IMR-90 (cell line): Measurements from ENCODE around the gene ZBTB40. TPM values are rescaled to one million over a fixed set of nuclear protein-coding genes. Genes with fewer than 3 reads are reported as not detected.

Experiments
- ATAC-seq: fragments of 200-7000 bp; cut with Tn5 transposase; 2 replicates; pipeline ENCODE4 v1.9.1; 2020; ENCODE audit warnings: low read depth, mild to moderate bottlenecking, moderate library complexity
- BruUV-seq: library from RNA; stranded (reverse); fragments of 400-500 nt; replicated peaks from 2 replicates; lab custom pipeline; 2021; lab: Mats Ljungman, UMichigan
- CTCF ChIA-PET: fragments of 300-600 bp; formaldehyde crosslinking; extraction: SDS; loops from one replicate; lab custom pipeline; 2021; ENCODE audit warnings: antibody characterized with exemption; lab: Yijun Ruan, JAX
- POLR2A ChIA-PET: fragments of 300-600 bp; sonication (Branson Sonifier 250); formaldehyde crosslinking; loops from one replicate; lab custom pipeline; 2022; ENCODE audit warnings: antibody characterized with exemption; ENCODE audit not compliant: unreplicated experiment; lab: Charles Lee
- DNase-seq: peaks from one replicate; pipeline ENCODE4 v3.0.0; 2013
- H2AFZ ChIP-seq: replicated peaks from 2 replicates; pipeline ENCODE3; 2013; ENCODE audit warnings: low read length, mild to moderate bottlenecking; ENCODE audit not compliant: poor library complexity
- H2AK5ac ChIP-seq: 2 replicates; pipeline ENCODE4 v1.6.1; 2013; ENCODE audit warnings: low read depth, low read length, inconsistent platforms
- H2AK9ac ChIP-seq: replicated peaks from 2 replicates; pipeline ENCODE3; 2013; ENCODE audit warnings: mild to moderate bottlenecking, low read depth, low read length, moderate library complexity; ENCODE audit not compliant: poor library complexity
- H2BK120ac ChIP-seq: 2 replicates; pipeline ENCODE4 v1.6.1; 2013; ENCODE audit warnings: low read depth, low read length, inconsistent platforms
- H2BK15ac ChIP-seq: 3 replicates; pipeline ENCODE4 v1.6.1; 2013; ENCODE audit warnings: low read depth, low read length, inconsistent platforms
- H2BK20ac ChIP-seq: 2 replicates; pipeline ENCODE4 v1.6.1; 2013; ENCODE audit warnings: low read depth, mild to moderate bottlenecking, inconsistent platforms, low read length, moderate library complexity
- H2BK5ac ChIP-seq: 2 replicates; pipeline ENCODE4 v1.6.1; 2013; ENCODE audit warnings: mild to moderate bottlenecking, low read depth, low read length, inconsistent platforms; ENCODE audit not compliant: poor library complexity, severe bottlenecking
- H3K14ac ChIP-seq: replicated peaks from 2 replicates; pipeline ENCODE4 v1.6.1; 2013; ENCODE audit warnings: low read depth, low read length, inconsistent platforms
- H3K18ac ChIP-seq: 2 replicates; pipeline ENCODE4 v1.6.1; 2013; ENCODE audit warnings: low read depth, low read length, control low read depth
- H3K23ac ChIP-seq: 2 replicates; pipeline ENCODE4 v1.6.1; 2013; ENCODE audit warnings: low read depth, low read length, inconsistent platforms
- H3K27ac ChIP-seq: 2 replicates; pipeline ENCODE4 v1.5.1; 2013; ENCODE audit warnings: mild to moderate bottlenecking, control low read depth, low read length; ENCODE audit not compliant: insufficient read depth
- H3K27me3 ChIP-seq: 2 replicates; pipeline ENCODE4 v1.6.1; 2013; ENCODE audit warnings: low read length; ENCODE audit not compliant: control insufficient read depth, insufficient read depth
- H3K36me3 ChIP-seq: 2 replicates; pipeline ENCODE4 v1.6.1; 2013; ENCODE audit warnings: low read length, mixed read lengths; ENCODE audit not compliant: control insufficient read depth, insufficient read depth
- H3K4ac ChIP-seq: 2 replicates; pipeline ENCODE4 v1.6.1; 2013; ENCODE audit warnings: low read depth, low read length, inconsistent platforms
- H3K4me1 ChIP-seq: 2 replicates; pipeline ENCODE4 v1.6.1; 2013; ENCODE audit warnings: low read length, mixed read lengths; ENCODE audit not compliant: control insufficient read depth, insufficient read depth
- H3K4me2 ChIP-seq: 2 replicates; pipeline ENCODE4 v1.6.1; 2013; ENCODE audit warnings: low read depth, mild to moderate bottlenecking, control low read depth, low read length, moderate library complexity
- H3K4me3 ChIP-seq: 2 replicates; pipeline ENCODE4 v1.5.1; 2013; ENCODE audit warnings: low read depth, mild to moderate bottlenecking, control low read depth, low read length, moderate library complexity; ENCODE audit not compliant: insufficient read depth
- H3K56ac ChIP-seq: 2 replicates; pipeline ENCODE4 v1.6.1; 2013; ENCODE audit warnings: low read length, inconsistent platforms; ENCODE audit not compliant: insufficient read depth; ENCODE audit errors: extremely low read depth
- H3K79me1 ChIP-seq, 2 experiments: 2 replicates each; pipeline ENCODE4 v1.6.1; 2013; ENCODE audit warnings: low read length in 2 of 2, inconsistent platforms in 1 of 2, low read depth in 1 of 2
- H3K9ac ChIP-seq: 2 replicates; pipeline ENCODE4 v1.6.1; 2013; ENCODE audit warnings: low read depth, low read length, control low read depth
- H3K9me1 ChIP-seq: 2 replicates; pipeline ENCODE4 v1.6.1; 2013; ENCODE audit warnings: low read length, inconsistent platforms; ENCODE audit not compliant: insufficient read depth
- H3K9me3 ChIP-seq: 2 replicates; pipeline ENCODE4 v1.6.1; 2013; ENCODE audit warnings: low read length; ENCODE audit not compliant: control insufficient read depth, insufficient read depth
- H4K20me1 ChIP-seq: 2 replicates; pipeline ENCODE4 v1.6.1; 2013; ENCODE audit warnings: low read length, inconsistent platforms; ENCODE audit not compliant: insufficient read depth
- H4K5ac ChIP-seq: 2 replicates; pipeline ENCODE4 v1.6.1; 2013; ENCODE audit warnings: mild to moderate bottlenecking, low read depth, low read length, control low read depth
- H4K8ac ChIP-seq, 2 experiments: 2 replicates each; pipeline ENCODE4 v1.6.1; 2013; ENCODE audit warnings: low read depth in 2 of 2, low read length in 2 of 2, control low read depth in 1 of 2, inconsistent platforms in 1 of 2
- H4K91ac ChIP-seq: 2 replicates; pipeline ENCODE4 v1.6.1; 2013; ENCODE audit warnings: low read depth, low read length, inconsistent platforms; ENCODE audit not compliant: insufficient read depth
- CTCF ChIP-seq: conservative IDR thresholded peaks from 2 replicates; pipeline ENCODE4 v1.5.1; 2012; ENCODE audit warnings: mild to moderate bottlenecking, low read depth, low read length, improper control_type of control experiment
- NFE2L2 ChIP-seq: fragments of 150-350 bp; IDR thresholded peaks from 2 replicates; pipeline ENCODE4 v1.6.1; 2016; ENCODE audit warnings: low read depth, mild to moderate bottlenecking, low read length
- RFX5 ChIP-seq: IDR thresholded peaks from 2 replicates; pipeline ENCODE4 v1.8.0; 2012; ENCODE audit warnings: low read depth, mild to moderate bottlenecking, low read length, moderate library complexity
- WGBS, 2 experiments: methylation state at CpG; one replicate each; pipeline versions ENCODE4 v1.1.5 to v1.1.7; 2013; ENCODE audit warnings: missing lambda C conversion rate in 2 of 2; ENCODE audit not compliant: insufficient read length in 1 of 2; ENCODE audit errors: extremely low coverage in 2 of 2; 5-methylcytosine and 5-hydroxymethylcytosine counted together
- dilution Hi-C: fragments of 300-500 bp; cut with HindIII; formaldehyde crosslinking; loops from one replicate; pipeline ENCODE4 v1.14.3; 2018; ENCODE audit warnings: low sequenced_read_pairs; ENCODE audit not compliant: unreplicated experiment
- in situ Hi-C: fragments of 300-500 bp; cut with MboI; formaldehyde crosslinking; loops from 3 replicates; pipeline ENCODE4 v1.14.3; 2019; ENCODE audit warnings: low sequenced_read_pairs, inconsistent platforms, mixed read lengths
- intact Hi-C: fragments of 100-400 bp; cut with micrococcal nuclease; formaldehyde crosslinking; loops from 2 replicates; pipeline ENCODE4 v1.10.0; 2022
- polyA plus RNA-seq, 3 experiments: library from polyadenylated mRNA; depleted of rRNA; stranded (reverse); fragments of >200 nt; gene quantifications; 2 replicates each; pipeline ENCODE4 v1.2.3, GENCODE V29; 2012; ENCODE audit warnings: low replicate concordance in 1 of 3
- total RNA-seq: library from RNA; depleted of rRNA; stranded (reverse); fragments of >200 nt; gene quantifications from 2 replicates; pipeline ENCODE4 v1.2.3, GENCODE V29; 2012

ZBTB40 gene
- total and polyA plus RNA-seq, 2 of the 4 experiments (the other 2 are of a cell fraction) = 6.0 to 9.7 TPM

GRCh38 chr1:22500058-22500457 lies 48.4 kb downstream of the ZBTB40 start:
- no TSS peak for BruUV-seq
- Histone ChIP-seq H3K27me3 (no peaks in the 10 kb centered on the region), H3K4me2 (no peak overlapping the region), H3K36me3 (peaks cover 9% of the 10 kb centered on the region), H2BK20ac (no peak overlapping the region), H3K9me3 (no peaks in the 10 kb centered on the region), H3K9me1 (peaks cover 8% of the 10 kb centered on the region), H3K79me1 (peaks cover 0 to 15% of the 10 kb centered on the region in 2 experiments; a peak in 3 of 4 replicates), H3K14ac (no peak overlapping the region), H4K91ac (no peak overlapping the region), H2AFZ (no peak overlapping the region), H3K9ac (no peak overlapping the region), H3K4me1 (peaks cover 7% of the 10 kb centered on the region; the same call in 1 of the 2 replicates), H2BK120ac (no peak overlapping the region), H2AK5ac (no peak overlapping the region), H3K27ac (no peak overlapping the region), H3K4ac (no peak overlapping the region), H2BK15ac (no peak overlapping the region), H4K20me1 (no peaks in the 10 kb centered on the region), H2AK9ac (no peak overlapping the region), H2BK5ac (no peak overlapping the region), H3K23ac (no peak overlapping the region), H3K18ac (no peak overlapping the region), H3K4me3 (no peak overlapping the region), H4K8ac (no peak overlapping the region), H3K56ac (no peak overlapping the region), H4K5ac (no peak overlapping the region)
- WGBS, 2 experiments = 29% methylated on average over 1 of the region's 4 CpGs; no CpG with 5 or more reads in 1 of the 2 experiments
- intact Hi-C loops (no loop called here), in situ Hi-C loops (no loop called here), dilution Hi-C loops (no loop called here)
- POLR2A ChIA-PET = no interaction called here
- ATAC-seq = 0 out of 2 replicates have a peak, but pooled peaks have one; percentile 18
- TF ChIP-seq NFE2L2 (no peak), RFX5 (no peak), CTCF (0 out of 2 replicates have a peak, but pooled peaks have one; percentile 0)
- CTCF ChIA-PET = interaction anchor here (0.6 kb wide), 1 partner anchor 49 kb away, joined by 4 read pairs; the partner anchor contains the start of gene ZBTB40
- no peak for DNase-seq
